Heart left ventricle (tissue), 13 donors: Measurements from ENCODE around the gene TRPC4.

Experiments used
- POLR2A ChIP-seq, 2 donors: fragments of 450-650 bp; IDR thresholded peaks; one replicate each; pipeline ENCODE4 v1.6.1; 2017; ENCODE audit warnings: antibody characterized with exemption in 2 of 2, mild to moderate bottlenecking in 2 of 2, moderate library complexity in 2 of 2
- TF ChIP-seq, protein P1 (sequence below), 12 donors: fragments of 200-600 bp; sonication (generic) in 4 of 12; IDR thresholded peaks; one replicate each; pipeline versions ENCODE4 v1.5.0 to v1.8.0; 2018 to 2022; ENCODE audit warnings: antibody characterized with exemption in 12 of 12, mild to moderate bottlenecking in 5 of 12
- donor health status: ischemic (EF 13 %, LVEDD 7.1; RV severe dilation, severe dysfunction).
- donor health status: DM: no; HTN: yes; CAD: no.
- donor health status: DM: no; HTN: no; CAD: no.
- donor health status: ischemic (EF 25% LVEDD 6.9; RV normal size, moderate dysfunction).
- donor health status: ischemic (EF 25% LVEDD 5.7; RV mildly dilated, moderate dysfunction).
- donor health status: ischemic (EF 35%, LVEDD 5.7; RV mildly dilated, moderate dysfunction).
- donor health status: nonischemic (EF 11% LVEDD 7.7; RV severe dilation, severe dysfunction).
- donor health status: DM: yes; HTN: yes; CAD: no.
- donor health status: PGD.
- donor health status: ischemic (EF 29% LVEDD 5.4; RV normal size, mild dysfunction).
- donor health status: nonischemic (EF 23%, LVEDD 6.1; RV moderate dilation, normal function).

DNA sequence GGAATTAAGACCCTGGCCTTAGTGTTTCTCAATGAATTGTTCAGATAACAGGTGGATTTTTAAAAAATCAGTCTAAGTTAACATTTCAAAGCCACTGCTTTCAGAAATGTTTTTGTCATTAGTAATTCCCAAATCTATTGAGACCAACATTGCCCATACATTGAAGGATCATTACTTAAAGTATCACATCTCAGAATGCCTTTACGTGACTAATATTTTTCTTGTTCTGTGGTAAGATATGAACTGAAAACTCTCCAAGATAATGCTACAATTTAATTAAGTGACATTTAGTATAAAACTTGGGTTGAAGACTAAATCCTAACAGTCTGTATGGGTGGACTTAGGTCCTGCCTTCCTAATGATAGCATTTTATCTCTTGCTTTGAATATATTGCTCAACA is 211.6 kb downstream of the TRPC4 start:
- TF ChIP-seq, protein P1, sequence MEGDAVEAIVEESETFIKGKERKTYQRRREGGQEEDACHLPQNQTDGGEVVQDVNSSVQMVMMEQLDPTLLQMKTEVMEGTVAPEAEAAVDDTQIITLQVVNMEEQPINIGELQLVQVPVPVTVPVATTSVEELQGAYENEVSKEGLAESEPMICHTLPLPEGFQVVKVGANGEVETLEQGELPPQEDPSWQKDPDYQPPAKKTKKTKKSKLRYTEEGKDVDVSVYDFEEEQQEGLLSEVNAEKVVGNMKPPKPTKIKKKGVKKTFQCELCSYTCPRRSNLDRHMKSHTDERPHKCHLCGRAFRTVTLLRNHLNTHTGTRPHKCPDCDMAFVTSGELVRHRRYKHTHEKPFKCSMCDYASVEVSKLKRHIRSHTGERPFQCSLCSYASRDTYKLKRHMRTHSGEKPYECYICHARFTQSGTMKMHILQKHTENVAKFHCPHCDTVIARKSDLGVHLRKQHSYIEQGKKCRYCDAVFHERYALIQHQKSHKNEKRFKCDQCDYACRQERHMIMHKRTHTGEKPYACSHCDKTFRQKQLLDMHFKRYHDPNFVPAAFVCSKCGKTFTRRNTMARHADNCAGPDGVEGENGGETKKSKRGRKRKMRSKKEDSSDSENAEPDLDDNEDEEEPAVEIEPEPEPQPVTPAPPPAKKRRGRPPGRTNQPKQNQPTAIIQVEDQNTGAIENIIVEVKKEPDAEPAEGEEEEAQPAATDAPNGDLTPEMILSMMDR (IDR thresholded peaks at IDR 0.05) = no peak
- no peak for TF ChIP-seq POLR2A (IDR thresholded peaks at IDR 0.05)
